ENCODE data around the gene CLASP2.
"Not testable (repeated sequence)": the region's sequence is repeated elsewhere in the genome, so short reads cannot be mapped to it uniquely, and the experiment has no call there.

CLASP2 gene

DNA sequence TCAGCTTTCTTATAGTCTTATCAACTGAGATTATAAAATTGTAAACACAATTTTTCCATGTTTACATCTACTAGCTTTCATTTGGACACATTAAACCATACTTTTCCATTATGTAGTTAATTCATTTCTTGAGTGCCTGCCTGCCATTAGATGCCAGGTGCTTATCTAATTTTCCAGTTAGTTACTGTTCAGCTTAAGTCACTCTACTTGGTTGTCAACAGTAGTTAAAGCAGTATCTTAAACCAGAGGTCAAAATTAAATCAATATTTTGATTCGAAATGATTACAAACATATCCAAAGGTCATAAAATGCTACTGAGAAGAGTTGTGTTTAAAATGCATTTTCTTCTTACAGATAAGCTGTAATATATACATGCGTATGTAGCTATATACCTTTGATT is 221.6 kb downstream of the CLASP2 start:
- Mint-ChIP-seq H3K27me3 (no peaks in the 10 kb centered on the region), H3K27ac (no peak overlapping the region), H3K4me1 (ENCODE audit: low read depth) (no peaks in the 10 kb centered on the region), H3K36me3 (ENCODE audit: low read depth) (peaks cover 40% of the 10 kb centered on the region), H3K9me3 (no peaks in the 10 kb centered on the region), H3K4me3 (no peak overlapping the region)

DNA sequence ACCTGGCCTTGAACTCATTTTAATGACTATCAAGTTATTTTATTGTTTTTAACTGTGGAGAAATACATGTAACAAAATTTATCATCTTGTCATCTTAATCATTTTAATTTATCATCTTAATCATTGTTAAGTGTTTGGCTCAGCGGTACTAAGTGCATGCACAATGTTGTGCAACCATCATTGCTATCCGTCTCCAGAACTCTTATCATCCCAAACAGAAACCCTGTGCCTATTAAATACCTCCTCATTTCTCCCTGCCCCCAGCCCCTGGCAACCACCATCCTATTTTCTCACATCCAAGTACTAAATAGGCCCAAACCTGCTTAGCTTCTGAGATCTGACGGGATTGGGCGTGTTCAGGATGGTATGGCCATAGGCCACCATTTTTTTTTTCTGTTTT is 226.3 kb downstream of the CLASP2 start:
- Mint-ChIP-seq H3K27ac (no peak overlapping the region), H3K4me3 (no peak overlapping the region), H3K27me3 (no peaks in the 10 kb centered on the region), H3K36me3 (ENCODE audit: low read depth) (no peaks in the 10 kb centered on the region), H3K9me3 (no peaks in the 10 kb centered on the region), H3K4me1 (ENCODE audit: low read depth) (no peaks in the 10 kb centered on the region)

DNA sequence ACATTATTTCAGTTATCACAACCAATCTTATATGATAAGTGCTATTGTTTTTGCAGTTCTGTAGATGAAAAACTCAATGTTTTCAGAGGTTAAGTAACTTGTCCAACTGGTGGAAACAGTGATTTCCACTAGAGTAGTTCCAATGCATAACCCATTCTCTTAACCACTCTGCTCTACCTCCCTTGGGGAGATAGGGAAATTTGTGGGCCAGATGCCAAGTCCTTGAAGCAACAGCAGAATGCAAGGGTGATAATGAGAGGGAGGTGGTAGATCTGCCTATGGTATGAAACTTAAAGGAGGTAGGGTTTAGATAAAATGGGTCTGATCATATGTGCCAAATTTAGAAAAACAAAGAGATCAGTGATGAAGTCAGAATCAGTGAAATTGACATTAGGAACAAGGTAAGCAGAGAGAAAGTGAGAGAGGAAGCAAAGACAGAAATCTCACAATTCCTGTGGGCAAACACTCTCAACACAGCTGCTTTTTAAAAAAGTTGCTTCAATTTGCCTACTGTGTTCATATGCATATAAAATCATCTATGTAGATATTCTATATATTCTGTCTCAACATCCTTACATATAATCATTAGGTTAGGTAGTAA is 227.3 kb downstream of the CLASP2 start:
- Mint-ChIP-seq H3K27me3 (no peaks in the 10 kb centered on the region), H3K36me3 (ENCODE audit: low read depth) (no peaks in the 10 kb centered on the region), H3K4me3 (no peak overlapping the region), H3K27ac (no peak overlapping the region), H3K4me1 (ENCODE audit: low read depth) (no peaks in the 10 kb centered on the region), H3K9me3 (peaks cover 4% of the 10 kb centered on the region)

DNA sequence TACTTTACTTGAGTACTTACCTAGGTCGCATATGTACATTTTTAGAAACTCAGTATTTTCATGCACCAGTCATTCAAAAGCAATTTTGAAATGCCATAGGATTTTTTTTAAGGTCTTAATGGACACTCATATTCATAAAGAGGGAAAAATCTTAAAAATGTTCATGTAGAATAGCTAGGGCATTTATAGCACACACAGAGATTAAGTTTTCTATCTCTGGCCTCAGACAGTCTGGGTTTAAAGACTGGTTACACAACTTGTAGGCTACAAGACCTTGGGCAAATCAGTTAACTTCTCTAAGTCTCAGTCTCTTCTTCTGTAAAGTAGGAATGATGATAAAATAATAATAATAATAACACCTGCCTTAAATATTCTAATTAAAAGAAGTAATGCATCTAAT is 229.4 kb downstream of the CLASP2 start:
- no peak overlapping the region for H3K4me3 Mint-ChIP-seq
- no peaks in the 10 kb centered on the region for H3K36me3 Mint-ChIP-seq (ENCODE audit: low read depth)
- peaks cover 4% of the 10 kb centered on the region for H3K9me3 Mint-ChIP-seq
- no peaks in the 10 kb centered on the region for H3K27me3 Mint-ChIP-seq
- H3K27ac Mint-ChIP-seq, result no peak overlapping the region
- no peaks in the 10 kb centered on the region for H3K4me1 Mint-ChIP-seq (ENCODE audit: low read depth)

DNA sequence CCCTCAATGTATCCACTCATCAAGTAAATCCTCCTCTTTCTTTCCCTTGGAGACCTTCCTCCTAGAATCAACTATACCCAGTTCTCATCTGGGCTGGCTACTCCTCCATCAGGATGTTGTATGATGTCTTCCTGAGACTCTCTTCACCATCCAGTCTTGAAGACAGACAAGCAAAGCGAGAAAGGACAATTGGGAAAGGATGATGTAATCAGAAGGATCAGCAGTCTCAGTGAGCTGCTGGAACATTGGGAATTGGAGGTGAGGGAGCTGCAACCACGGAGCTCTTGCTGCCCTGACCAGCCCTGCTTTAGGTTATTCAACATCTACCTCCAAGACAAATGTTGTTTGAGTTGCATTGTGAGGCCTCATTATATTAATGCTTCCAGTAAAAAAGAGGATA is 229.8 kb downstream of the CLASP2 start:
- Mint-ChIP-seq H3K4me3 (no peak overlapping the region), H3K27ac (no peak overlapping the region), H3K36me3 (ENCODE audit: low read depth) (no peaks in the 10 kb centered on the region), H3K4me1 (ENCODE audit: low read depth) (no peaks in the 10 kb centered on the region), H3K27me3 (no peaks in the 10 kb centered on the region), H3K9me3 (peaks cover 4% of the 10 kb centered on the region)

DNA sequence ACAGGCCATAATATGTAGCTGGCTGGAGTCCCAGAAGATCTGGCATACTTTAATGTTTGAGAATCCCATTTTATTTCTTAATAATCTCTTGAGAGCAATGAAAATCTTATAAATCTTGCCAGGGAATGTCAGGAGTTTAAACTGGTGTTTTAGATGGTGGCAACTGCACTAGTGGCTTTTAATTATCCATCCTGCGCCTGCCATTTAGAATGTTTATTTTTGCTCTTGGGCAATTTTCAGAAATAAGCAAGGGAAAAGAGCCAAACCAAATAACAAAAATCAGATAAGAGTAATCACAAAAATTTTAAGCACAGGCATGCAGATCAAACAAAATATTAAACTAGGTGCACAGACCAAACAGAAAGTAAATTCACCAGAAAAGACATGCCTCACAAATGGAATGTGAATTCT is 235.9 kb downstream of the CLASP2 start:
- no peaks in the 10 kb centered on the region for H3K4me1 Mint-ChIP-seq (ENCODE audit: low read depth)
- H3K9me3 Mint-ChIP-seq, result peaks cover 4% of the 10 kb centered on the region
- no peaks in the 10 kb centered on the region for H3K27me3 Mint-ChIP-seq
- H3K27ac Mint-ChIP-seq, result no peak overlapping the region
- no peak overlapping the region for H3K4me3 Mint-ChIP-seq
- no peaks in the 10 kb centered on the region for H3K36me3 Mint-ChIP-seq (ENCODE audit: low read depth)

DNA sequence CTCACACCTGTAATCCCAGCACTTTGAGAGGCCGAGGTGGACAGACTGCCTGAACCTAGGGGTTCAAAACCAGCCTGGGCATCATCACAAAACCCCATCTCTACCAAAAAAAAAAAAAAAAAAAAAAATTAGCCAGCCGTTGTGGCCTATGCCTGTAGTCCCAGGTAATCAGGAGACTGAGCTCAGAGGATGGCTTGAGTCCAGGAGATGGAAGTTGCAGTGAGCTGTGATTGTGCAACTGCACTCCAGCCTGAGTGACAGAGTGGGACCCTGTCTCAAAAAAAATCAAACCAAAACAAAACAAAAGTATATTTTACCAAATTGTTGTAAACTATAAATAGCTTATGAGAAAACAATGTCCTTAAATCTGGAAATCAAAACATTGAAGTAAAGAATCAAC is 243.2 kb downstream of the CLASP2 start:
- Mint-ChIP-seq H3K4me3 (no peak overlapping the region), H3K27ac (no peak overlapping the region), H3K36me3 (ENCODE audit: low read depth) (no peaks in the 10 kb centered on the region), H3K9me3 (no peaks in the 10 kb centered on the region), H3K4me1 (ENCODE audit: low read depth) (no peaks in the 10 kb centered on the region), H3K27me3 (no peaks in the 10 kb centered on the region)

DNA sequence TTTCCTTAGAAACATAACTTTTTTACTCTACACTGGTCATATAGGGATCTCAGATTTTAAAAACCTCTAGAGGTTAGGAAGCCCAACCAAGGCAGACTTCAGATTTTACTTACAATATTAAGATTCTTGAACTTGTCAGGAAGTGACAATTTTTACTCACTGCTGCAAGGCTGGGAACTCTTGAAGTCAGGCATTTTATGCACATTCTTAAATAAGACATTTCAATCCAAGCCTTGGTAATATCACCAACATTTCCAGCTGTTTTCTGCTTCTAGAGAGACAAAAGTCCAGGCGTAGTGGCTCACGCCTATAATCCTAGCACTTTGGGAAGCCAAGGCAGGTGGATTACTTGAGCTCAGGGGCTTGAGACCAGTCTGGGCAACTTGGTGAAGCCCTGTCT is 244.2 kb downstream of the CLASP2 start:
- Mint-ChIP-seq H3K9me3 (no peaks in the 10 kb centered on the region), H3K27ac (no peak overlapping the region), H3K4me1 (ENCODE audit: low read depth) (no peaks in the 10 kb centered on the region), H3K27me3 (no peaks in the 10 kb centered on the region), H3K36me3 (ENCODE audit: low read depth) (no peaks in the 10 kb centered on the region), H3K4me3 (no peak overlapping the region)

DNA sequence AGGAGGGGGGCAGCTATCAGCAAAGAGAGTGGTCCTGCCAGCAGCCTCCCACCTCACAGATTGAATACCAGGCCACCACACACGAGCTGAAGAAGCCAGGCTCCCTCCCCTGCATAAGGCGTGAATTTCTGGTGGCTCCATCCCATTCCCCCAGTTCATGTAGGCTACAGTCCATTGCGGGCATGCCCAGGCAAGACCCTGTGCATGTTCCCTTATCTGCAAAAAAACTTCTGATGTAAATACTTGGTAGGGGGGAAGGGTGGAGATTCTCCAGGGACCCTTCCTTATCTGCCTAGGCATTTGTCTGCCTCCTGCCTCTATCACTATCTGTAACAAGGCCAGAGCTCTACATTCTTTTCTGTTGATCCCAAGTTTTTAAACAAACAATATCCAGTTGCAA is 250.3 kb downstream of the CLASP2 start:
- Mint-ChIP-seq H3K36me3 (ENCODE audit: low read depth) (peaks cover 11% of the 10 kb centered on the region), H3K4me3 (no peak overlapping the region), H3K27ac (no peak overlapping the region), H3K27me3 (no peaks in the 10 kb centered on the region), H3K4me1 (ENCODE audit: low read depth) (no peaks in the 10 kb centered on the region), H3K9me3 (peaks cover 4% of the 10 kb centered on the region)

DNA sequence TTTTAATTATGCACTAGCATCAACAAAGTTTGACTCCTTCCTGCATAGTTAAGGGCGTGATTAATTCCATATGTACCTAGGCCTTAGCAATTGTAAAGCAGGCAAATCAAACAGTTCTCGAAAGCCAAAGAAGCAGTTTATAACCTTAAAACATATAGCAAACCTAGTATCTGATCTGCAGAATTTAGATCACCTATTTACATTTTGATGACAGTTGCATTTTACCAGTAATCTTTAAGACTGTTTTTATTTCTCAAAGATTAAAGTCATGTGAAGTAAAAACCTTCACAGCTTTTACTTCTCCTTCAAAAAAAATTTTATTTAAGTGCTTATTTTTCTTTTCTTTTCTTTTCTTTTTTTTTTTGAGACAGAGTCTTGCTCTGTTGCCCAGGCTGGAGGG is 257.0 kb downstream of the CLASP2 start:
- no peak overlapping the region for H3K4me3 Mint-ChIP-seq
- H3K27ac Mint-ChIP-seq, result no peak overlapping the region
- H3K27me3 Mint-ChIP-seq, result no peaks in the 10 kb centered on the region
- peaks cover 8% of the 10 kb centered on the region for H3K9me3 Mint-ChIP-seq
- no peaks in the 10 kb centered on the region for H3K4me1 Mint-ChIP-seq (ENCODE audit: low read depth)
- H3K36me3 Mint-ChIP-seq (ENCODE audit: low read depth), result peaks cover 7% of the 10 kb centered on the region

DNA sequence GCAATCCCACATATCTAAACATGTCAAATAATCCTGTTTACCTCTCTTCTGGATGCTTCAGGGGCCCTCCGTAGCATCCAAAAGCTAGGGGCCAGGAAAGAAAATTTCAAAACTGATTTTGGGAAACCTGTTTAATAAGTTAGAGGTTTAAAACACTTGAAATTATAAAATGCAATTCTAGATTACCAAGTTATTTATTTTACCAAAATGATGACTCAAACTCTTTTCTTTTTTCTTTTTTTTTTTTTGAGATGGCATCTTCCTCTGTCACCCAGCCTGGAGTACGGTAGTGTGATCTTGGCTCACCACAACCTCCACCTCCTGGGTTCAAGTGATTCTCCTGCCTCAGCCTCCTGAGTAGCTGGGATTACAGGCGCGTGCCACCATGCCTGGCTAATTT is 258.5 kb downstream of the CLASP2 start:
- not testable (repeated sequence) for H3K4me3 Mint-ChIP-seq; H3K27ac Mint-ChIP-seq; H3K9me3 Mint-ChIP-seq; H3K27me3 Mint-ChIP-seq; H3K36me3 Mint-ChIP-seq (ENCODE audit: low read depth); H3K4me1 Mint-ChIP-seq (ENCODE audit: low read depth)

DNA sequence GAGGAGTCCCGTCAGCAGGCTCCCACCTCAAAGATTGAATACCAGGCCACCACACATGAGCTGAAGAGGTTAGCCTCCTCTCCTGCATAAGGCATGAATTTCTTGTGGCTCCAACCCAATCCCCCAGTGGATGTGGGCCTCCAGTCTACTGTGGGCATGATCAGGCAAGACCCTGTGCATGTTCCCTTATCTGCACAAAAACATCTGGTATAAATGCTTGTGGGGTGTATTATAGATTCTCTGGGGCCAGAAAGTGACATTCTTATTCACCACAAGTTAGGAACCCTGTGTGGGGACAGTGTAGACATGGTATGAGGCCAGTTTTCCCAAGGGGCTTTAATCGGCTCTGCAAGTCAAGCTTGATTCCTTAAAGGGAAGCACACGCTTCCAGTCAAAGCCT is 259.6 kb downstream of the CLASP2 start:
- Mint-ChIP-seq H3K27me3 (no peaks in the 10 kb centered on the region), H3K4me3 (no peak overlapping the region), H3K27ac (no peak overlapping the region), H3K4me1 (ENCODE audit: low read depth) (peaks cover 4% of the 10 kb centered on the region), H3K9me3 (peaks cover 17% of the 10 kb centered on the region), H3K36me3 (ENCODE audit: low read depth) (peaks cover 13% of the 10 kb centered on the region)

DNA sequence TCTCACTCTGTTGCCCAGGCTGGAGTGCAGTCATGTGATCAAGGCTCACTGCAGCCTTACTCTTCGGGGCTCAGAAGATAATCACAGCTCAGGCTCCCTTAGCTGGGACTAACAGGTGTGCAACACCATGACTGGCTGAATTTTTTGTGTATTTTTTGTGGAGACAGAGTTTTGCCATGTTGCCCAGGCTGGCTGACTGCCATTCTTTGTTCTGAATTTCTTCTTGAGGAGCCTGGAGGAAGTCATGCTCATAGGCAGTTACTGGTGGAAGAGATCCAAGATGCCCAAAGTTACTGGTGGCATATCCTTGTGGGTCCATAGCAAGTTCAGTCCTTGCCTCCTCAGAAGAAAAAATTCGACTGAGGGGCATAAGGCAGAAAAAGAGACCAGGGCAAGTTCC is 261.3 kb downstream of the CLASP2 start:
- H3K36me3 Mint-ChIP-seq (ENCODE audit: low read depth), result peaks cover 13% of the 10 kb centered on the region
- H3K27ac Mint-ChIP-seq, result no peak overlapping the region
- H3K4me1 Mint-ChIP-seq (ENCODE audit: low read depth), result peaks cover 4% of the 10 kb centered on the region
- no peak overlapping the region for H3K4me3 Mint-ChIP-seq
- peaks cover 17% of the 10 kb centered on the region for H3K9me3 Mint-ChIP-seq
- H3K27me3 Mint-ChIP-seq, result no peaks in the 10 kb centered on the region

DNA sequence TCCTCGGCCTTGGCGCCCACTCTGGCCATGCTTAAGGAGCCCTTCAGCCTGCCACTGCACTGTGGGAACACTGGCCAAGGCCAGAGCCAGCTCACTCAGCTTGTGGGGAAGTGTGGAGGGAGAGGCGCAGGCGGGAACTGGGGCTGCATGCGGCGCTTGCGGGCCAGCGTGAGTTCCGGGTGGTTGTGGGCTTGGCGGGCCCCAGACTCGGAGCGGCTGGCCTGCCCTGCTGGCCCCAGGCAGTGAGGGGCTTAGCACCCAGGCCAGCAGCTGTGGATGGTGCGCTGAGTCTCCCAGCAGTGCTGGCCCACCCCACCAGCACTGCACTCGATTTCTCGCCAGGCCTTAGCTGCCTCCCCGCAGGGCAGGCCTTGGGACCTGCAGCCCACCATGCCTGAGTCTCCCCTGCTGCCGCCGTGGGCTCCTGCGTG is 264.7 kb downstream of the CLASP2 start:
- peaks cover 4% of the 10 kb centered on the region for H3K4me1 Mint-ChIP-seq (ENCODE audit: low read depth)
- H3K4me3 Mint-ChIP-seq, result no peak overlapping the region
- H3K9me3 Mint-ChIP-seq, result peaks cover 9% of the 10 kb centered on the region
- peaks cover 8% of the 10 kb centered on the region for H3K36me3 Mint-ChIP-seq (ENCODE audit: low read depth)
- no peak overlapping the region for H3K27ac Mint-ChIP-seq
- H3K27me3 Mint-ChIP-seq, result no peaks in the 10 kb centered on the region

DNA sequence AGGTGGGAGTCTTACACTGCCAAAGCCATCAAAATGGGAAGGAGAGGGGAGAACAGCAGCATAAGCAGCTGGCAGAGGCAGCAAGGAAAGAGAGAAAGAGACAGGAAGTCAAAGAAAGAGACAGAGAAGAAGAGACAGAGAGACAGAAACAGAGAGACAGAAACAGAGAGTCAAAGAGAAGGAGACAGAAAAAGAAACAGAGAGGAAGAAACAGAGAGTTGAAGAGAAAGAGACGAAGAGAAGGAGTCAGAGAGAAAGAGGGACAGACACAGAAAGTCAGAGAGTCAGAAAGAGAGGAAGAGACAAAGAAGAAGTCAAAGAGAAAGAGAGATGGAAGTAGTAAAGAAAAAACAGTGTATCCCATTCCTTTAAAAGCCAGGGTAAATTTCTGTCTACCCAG is 266.1 kb downstream of the CLASP2 start:
- H3K27me3 Mint-ChIP-seq; H3K36me3 Mint-ChIP-seq (ENCODE audit: low read depth); H3K9me3 Mint-ChIP-seq; H3K27ac Mint-ChIP-seq; H3K4me1 Mint-ChIP-seq (ENCODE audit: low read depth); H3K4me3 Mint-ChIP-seq: not testable (repeated sequence)

DNA sequence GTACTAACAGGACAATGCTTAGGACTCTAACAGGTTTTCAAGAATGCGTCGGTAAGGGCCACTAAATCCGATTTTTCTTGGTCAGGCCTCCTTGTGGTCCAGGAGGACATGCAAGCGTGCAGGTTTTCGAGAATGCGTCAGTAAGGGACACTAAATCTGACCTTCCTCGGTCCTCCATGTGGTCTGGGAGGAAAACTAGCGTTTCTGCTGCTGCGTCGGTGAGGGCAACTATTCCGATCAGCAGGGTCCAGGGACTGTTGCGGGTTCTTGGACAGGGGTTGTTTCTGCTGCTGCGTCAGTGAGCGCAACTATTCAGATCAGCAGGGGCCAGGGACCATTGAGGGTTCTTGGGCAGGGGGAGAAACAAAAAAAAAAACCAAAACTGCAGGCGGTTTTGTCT is 270.1 kb downstream of the CLASP2 start:
- Mint-ChIP-seq H3K9me3 (no peaks in the 10 kb centered on the region), H3K4me3 (no peak overlapping the region), H3K36me3 (ENCODE audit: low read depth) (no peaks in the 10 kb centered on the region), H3K27ac (no peak overlapping the region), H3K27me3 (no peaks in the 10 kb centered on the region), H3K4me1 (ENCODE audit: low read depth) (peaks cover 12% of the 10 kb centered on the region)
